CD8-positive, alpha-beta memory T cell (primary cell): Measurements from ENCODE around the gene ZNF609. TPM values are rescaled to one million over a fixed set of nuclear protein-coding genes. Genes with fewer than 3 reads are reported as not detected.

Experiments used
- CTCF ChIA-PET: fragments of 350-600 bp; sonication (Branson Sonifier 250); formaldehyde crosslinking; loops from one replicate; lab custom pipeline; 2021; ENCODE audit warnings: antibody characterized with exemption; lab: Charles Lee
- POLR2A ChIA-PET: fragments of 350-600 bp; sonication (Branson Sonifier 250); formaldehyde crosslinking; loops from one replicate; lab custom pipeline; 2021; ENCODE audit warnings: antibody characterized with exemption; lab: Charles Lee
- DNase-seq, 5 donors: peaks; one replicate each; pipeline versions ENCODE4 v3.0.0 to v3.0.0-alpha.2; 2020 to 2022; ENCODE audit warnings: mixed read lengths in 1 of 5
- H3K27ac ChIP-seq: one replicate; pipeline ENCODE4 v1.7.0; 2013; ENCODE audit warnings: low read depth, mild to moderate bottlenecking, low read length, moderate library complexity
- H3K27me3 ChIP-seq: 2 replicates; pipeline ENCODE4 v1.7.0; 2013; ENCODE audit warnings: low read length, mild to moderate bottlenecking; ENCODE audit not compliant: insufficient read depth, poor library complexity, severe bottlenecking
- H3K36me3 ChIP-seq: 2 replicates; pipeline ENCODE4 v1.7.0; 2013; ENCODE audit warnings: mild to moderate bottlenecking, low read length, moderate library complexity; ENCODE audit not compliant: insufficient read depth
- H3K4me1 ChIP-seq: 2 replicates; pipeline ENCODE4 v1.7.0; 2013; ENCODE audit warnings: mild to moderate bottlenecking, low read length, moderate library complexity; ENCODE audit not compliant: insufficient read depth
- H3K4me3 ChIP-seq: 2 replicates; pipeline ENCODE4 v1.7.0; 2013; ENCODE audit warnings: mild to moderate bottlenecking, low read length
- H3K9me3 ChIP-seq: 2 replicates; pipeline ENCODE4 v1.7.0; 2013; ENCODE audit warnings: mild to moderate bottlenecking, low read length
- H3K27ac Mint-ChIP-seq, 8 donors: one replicate each; pipeline ENCODE4 v1.8.0; 2020 to 2021; ENCODE audit warnings: mixed read lengths in 8 of 8, mild to moderate bottlenecking in 6 of 8, inconsistent platforms in 3 of 8, moderate library complexity in 3 of 8
- H3K27me3 Mint-ChIP-seq, 2 donors: one replicate each; pipeline ENCODE4 v1.8.0; 2020 to 2021; ENCODE audit warnings: mixed read lengths in 2 of 2, mild to moderate bottlenecking in 1 of 2, moderate library complexity in 1 of 2
- H3K36me3 Mint-ChIP-seq, 3 donors: one replicate each; pipeline ENCODE4 v1.8.0; 2020 to 2021; ENCODE audit warnings: mixed read lengths in 3 of 3, inconsistent platforms in 1 of 3, mild to moderate bottlenecking in 1 of 3
- H3K4me1 Mint-ChIP-seq, 3 donors: one replicate each; pipeline ENCODE4 v1.8.0; 2020 to 2021; ENCODE audit warnings: mixed read lengths in 3 of 3, inconsistent platforms in 1 of 3, mild to moderate bottlenecking in 1 of 3
- H3K4me3 Mint-ChIP-seq, 7 donors: one replicate each; pipeline ENCODE4 v1.8.0; 2020 to 2021; ENCODE audit warnings: mixed read lengths in 7 of 7, mild to moderate bottlenecking in 6 of 7, moderate library complexity in 4 of 7, inconsistent platforms in 2 of 7
- H3K9me3 Mint-ChIP-seq, 5 donors: one replicate each; pipeline ENCODE4 v1.8.0; 2020 to 2022; ENCODE audit warnings: mixed read lengths in 5 of 5, mild to moderate bottlenecking in 3 of 5, moderate library complexity in 2 of 5, inconsistent platforms in 1 of 5
- polyA plus RNA-seq: library from polyadenylated mRNA; unstranded; fragments of 300-500 nt; fragmentation: Illumina TruSeq; gene quantifications from one replicate; pipeline ENCODE4 v1.2.3, GENCODE V29; 2021
- total RNA-seq, 2 experiments: library from RNA; stranded (reverse); gene quantifications; one replicate each; pipeline ENCODE4 v1.2.3, GENCODE V29; 2021

Gene ZNF609
- total and polyA plus RNA-seq, 3 experiments from 2014 or later: 10.7 to 38.9 (median 38.0) TPM

GRCh38 chr15:64673866-64674265 is 213.5 kb downstream of the ZNF609 start:
- H3K9me3 Mint-ChIP-seq: no peaks in the 10 kb centered on the region
- H3K27ac Mint-ChIP-seq: peak overlapping the region in 1 of 8 donors; percentile 65
- no peaks in the 10 kb centered on the region for H3K27me3 ChIP-seq
- no peak overlapping the region for H3K4me3 ChIP-seq
- ChIA-PET CTCF (interaction anchor here (1.2 to 2.4 kb wide), 2 partner anchors 13 to 16 kb away, joined by 3 to 7 read pairs; no protein-coding TSS in a partner anchor), POLR2A (no interaction called here)
- DNase-seq: no peak
- H3K4me1 ChIP-seq: no peaks in the 10 kb centered on the region
- H3K27me3 Mint-ChIP-seq: no peaks in the 10 kb centered on the region
- H3K9me3 ChIP-seq: no peaks in the 10 kb centered on the region
- H3K27ac ChIP-seq: no peak overlapping the region
- H3K36me3 Mint-ChIP-seq: peaks cover 0 to 67% (median 16%) of the 10 kb centered on the region in 3 donors
- H3K36me3 ChIP-seq: peaks cover 31% of the 10 kb centered on the region
- H3K4me1 Mint-ChIP-seq: peaks cover 0 to 3% (median 0%) of the 10 kb centered on the region in 3 donors
- no peak overlapping the region for H3K4me3 Mint-ChIP-seq

GRCh38 chr15:64678126-64678819 is 217.9 kb downstream of the ZNF609 start:
- no peaks in the 10 kb centered on the region for H3K4me1 ChIP-seq
- Mint-ChIP-seq H3K9me3 (no peaks in the 10 kb centered on the region), H3K36me3 (peaks cover 0 to 93% (median 26%) of the 10 kb centered on the region in 3 donors), H3K4me1 (no peaks in the 10 kb centered on the region), H3K4me3 (no peak overlapping the region), H3K27me3 (no peaks in the 10 kb centered on the region), H3K27ac (peak overlapping the region in 6 of 8 donors; percentile 11 to 81 (median 52))
- H3K9me3 ChIP-seq: no peaks in the 10 kb centered on the region
- H3K36me3 ChIP-seq: peaks cover 64% of the 10 kb centered on the region
- POLR2A ChIA-PET: no interaction called here
- H3K4me3 ChIP-seq: no peak overlapping the region
- no peaks in the 10 kb centered on the region for H3K27me3 ChIP-seq
- no peak for DNase-seq
- CTCF ChIA-PET: no interaction called here
- H3K27ac ChIP-seq: no peak overlapping the region

DNA sequence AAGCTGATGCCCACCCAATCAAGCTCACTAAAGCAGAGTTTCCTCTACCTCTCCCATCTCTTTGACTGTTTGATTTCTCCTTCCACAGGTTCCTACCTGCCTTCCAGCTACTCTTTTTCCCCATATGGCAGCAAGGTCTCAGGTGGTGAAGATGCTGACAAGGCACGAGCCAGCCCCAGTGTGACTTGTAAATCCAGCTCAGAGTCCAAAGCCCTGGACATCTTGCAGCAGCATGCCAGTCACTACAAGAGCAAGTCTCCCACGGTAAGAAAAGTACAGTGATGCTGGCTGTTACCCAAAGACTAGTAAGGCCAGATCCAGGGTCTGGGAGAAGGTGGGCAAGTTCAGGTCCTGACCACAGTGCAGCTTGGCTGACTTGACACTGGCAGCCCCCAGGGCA is 219.7 kb downstream of the ZNF609 start:
- Mint-ChIP-seq H3K9me3 (no peaks in the 10 kb centered on the region), H3K4me1 (no peaks in the 10 kb centered on the region), H3K4me3 (no peak overlapping the region), H3K27me3 (no peaks in the 10 kb centered on the region), H3K27ac (peak overlapping the region in 5 of 8 donors; percentile 8 to 69 (median 53)), H3K36me3 (peaks cover 0 to 92% (median 23%) of the 10 kb centered on the region in 3 donors)
- H3K36me3 ChIP-seq: peaks cover 55% of the 10 kb centered on the region
- no peaks in the 10 kb centered on the region for H3K27me3 ChIP-seq
- H3K27ac ChIP-seq: no peak overlapping the region
- H3K9me3 ChIP-seq: no peaks in the 10 kb centered on the region
- CTCF ChIA-PET: interaction anchor here (0.9 to 3.3 kb wide), 5 partner anchors 9 to 418 kb away, joined by 3 to 11 read pairs (median 3); no protein-coding TSS in a partner anchor
- POLR2A ChIA-PET: no interaction called here
- DNase-seq: no peak
- no peak overlapping the region for H3K4me3 ChIP-seq
- H3K4me1 ChIP-seq: no peaks in the 10 kb centered on the region

GRCh38 chr15:64681424-64682024 is 221.1 kb downstream of the ZNF609 start:
- Histone ChIP-seq H3K27me3 (no peaks in the 10 kb centered on the region), H3K4me3 (no peak overlapping the region), H3K4me1 (no peaks in the 10 kb centered on the region), H3K27ac (no peak overlapping the region), H3K36me3 (peaks cover 56% of the 10 kb centered on the region), H3K9me3 (no peaks in the 10 kb centered on the region)
- Mint-ChIP-seq H3K9me3 (no peaks in the 10 kb centered on the region), H3K4me1 (peaks cover 0 to 3% (median 0%) of the 10 kb centered on the region in 3 donors), H3K4me3 (no peak overlapping the region), H3K36me3 (peaks cover 0 to 91% (median 22%) of the 10 kb centered on the region in 3 donors), H3K27ac (peak overlapping the region in 4 of 8 donors; percentile 37 to 68 (median 59)), H3K27me3 (no peaks in the 10 kb centered on the region)
- ChIA-PET POLR2A (no interaction called here), CTCF (interaction anchor here (0.6 to 3.3 kb wide), 4 partner anchors 47 to 519 kb away, joined by 3 to 11 read pairs (median 4); partner anchors contain the start of gene PPIB)
- no peak for DNase-seq

GRCh38 chr15:64682255-64682654 is 221.9 kb downstream of the ZNF609 start:
- Mint-ChIP-seq H3K9me3 (no peaks in the 10 kb centered on the region), H3K4me3 (no peak overlapping the region), H3K4me1 (peaks cover 0 to 3% (median 0%) of the 10 kb centered on the region in 3 donors), H3K27ac (peak overlapping the region in 4 of 8 donors; percentile 75 to 86 (median 78)), H3K27me3 (no peaks in the 10 kb centered on the region), H3K36me3 (peaks cover 0 to 94% (median 23%) of the 10 kb centered on the region in 3 donors)
- Histone ChIP-seq H3K36me3 (peaks cover 63% of the 10 kb centered on the region), H3K27me3 (no peaks in the 10 kb centered on the region), H3K9me3 (no peaks in the 10 kb centered on the region), H3K4me3 (no peak overlapping the region), H3K4me1 (no peaks in the 10 kb centered on the region), H3K27ac (no peak overlapping the region)
- DNase-seq: no peak
- ChIA-PET POLR2A (no interaction called here), CTCF (no interaction called here)

- no peak for DNase-seq
- H3K27me3 Mint-ChIP-seq: no peaks in the 10 kb centered on the region
- no peaks in the 10 kb centered on the region for H3K9me3 ChIP-seq
- peak overlapping the region in 1 of 7 donors; percentile 34 for H3K4me3 Mint-ChIP-seq
- no peak overlapping the region for H3K4me3 ChIP-seq
- peaks cover 61% of the 10 kb centered on the region for H3K36me3 ChIP-seq
- peaks cover 0 to 94% (median 20%) of the 10 kb centered on the region in 3 donors for H3K36me3 Mint-ChIP-seq
- CTCF ChIA-PET: interaction anchor here (0.9 to 8.2 kb wide), 3 partner anchors 8 to 46 kb away, joined by 3 to 146 read pairs (median 4); no protein-coding TSS in a partner anchor
- POLR2A ChIA-PET: no interaction called here
- no peak overlapping the region for H3K27ac ChIP-seq
- H3K27me3 ChIP-seq: no peaks in the 10 kb centered on the region
- peaks cover 0 to 3% (median 0%) of the 10 kb centered on the region in 3 donors for H3K4me1 Mint-ChIP-seq
- H3K4me1 ChIP-seq: no peaks in the 10 kb centered on the region
- peak overlapping the region in 4 of 8 donors; percentile 9 to 24 (median 20) for H3K27ac Mint-ChIP-seq
- H3K9me3 Mint-ChIP-seq: no peaks in the 10 kb centered on the region
Observed at GRCh38 chr15:64683378-64683777, 223.0 kb downstream of the ZNF609 start.

DNA sequence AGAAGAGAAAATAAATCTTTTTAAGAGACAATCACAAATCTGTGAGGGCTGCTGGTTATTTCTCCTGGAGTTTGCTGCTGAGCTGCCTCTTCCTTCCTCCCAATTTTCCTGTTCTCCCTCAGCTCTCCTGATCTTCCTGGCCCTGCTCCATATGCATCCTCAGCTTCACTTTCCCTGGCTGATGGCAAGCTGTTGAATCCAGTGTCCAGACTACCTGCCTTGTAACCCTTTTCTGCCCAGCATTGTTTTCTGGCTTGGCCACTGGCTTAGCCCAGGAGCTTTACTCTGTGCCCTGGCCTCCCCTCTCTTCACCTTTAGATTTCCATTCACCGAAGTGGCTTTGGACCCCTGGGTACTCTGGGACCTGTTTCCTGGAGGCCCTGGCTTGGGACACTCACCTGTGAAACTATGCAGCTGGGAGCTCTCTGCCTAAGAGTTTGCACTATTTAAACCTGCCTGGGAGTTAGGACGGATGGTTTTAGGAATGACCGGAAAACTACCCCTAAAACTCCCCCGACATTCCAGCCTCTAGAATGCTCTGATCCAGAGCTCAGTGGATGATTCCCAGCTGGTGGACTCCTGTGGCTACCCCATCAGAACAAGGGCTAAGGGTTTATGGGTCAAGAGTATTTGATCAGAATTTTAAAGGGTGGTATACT is 225.0 kb downstream of the ZNF609 start:
- no peak overlapping the region for H3K4me3 ChIP-seq
- Mint-ChIP-seq H3K36me3 (peaks cover 0 to 93% (median 15%) of the 10 kb centered on the region in 3 donors), H3K4me1 (peaks cover 0 to 3% (median 0%) of the 10 kb centered on the region in 3 donors), H3K27me3 (no peaks in the 10 kb centered on the region), H3K9me3 (no peaks in the 10 kb centered on the region), H3K27ac (peak overlapping the region in 1 of 8 donors; percentile 70), H3K4me3 (no peak overlapping the region)
- no peak for DNase-seq
- H3K9me3 ChIP-seq: no peaks in the 10 kb centered on the region
- no peaks in the 10 kb centered on the region for H3K27me3 ChIP-seq
- H3K27ac ChIP-seq: no peak overlapping the region
- ChIA-PET POLR2A (no interaction called here), CTCF (interaction anchor here (0.6 to 8.2 kb wide), 6 partner anchors 25 to 185 kb away, joined by 3 to 146 read pairs (median 3); no protein-coding TSS in a partner anchor)
- peaks cover 58% of the 10 kb centered on the region for H3K36me3 ChIP-seq
- H3K4me1 ChIP-seq: no peaks in the 10 kb centered on the region
